ENCODE results near the gene RAPSN.

RAPSN gene
- 0.69 to 2.1 (median 0.97) reads per million in 4 donors for total RNA-seq

DNA sequence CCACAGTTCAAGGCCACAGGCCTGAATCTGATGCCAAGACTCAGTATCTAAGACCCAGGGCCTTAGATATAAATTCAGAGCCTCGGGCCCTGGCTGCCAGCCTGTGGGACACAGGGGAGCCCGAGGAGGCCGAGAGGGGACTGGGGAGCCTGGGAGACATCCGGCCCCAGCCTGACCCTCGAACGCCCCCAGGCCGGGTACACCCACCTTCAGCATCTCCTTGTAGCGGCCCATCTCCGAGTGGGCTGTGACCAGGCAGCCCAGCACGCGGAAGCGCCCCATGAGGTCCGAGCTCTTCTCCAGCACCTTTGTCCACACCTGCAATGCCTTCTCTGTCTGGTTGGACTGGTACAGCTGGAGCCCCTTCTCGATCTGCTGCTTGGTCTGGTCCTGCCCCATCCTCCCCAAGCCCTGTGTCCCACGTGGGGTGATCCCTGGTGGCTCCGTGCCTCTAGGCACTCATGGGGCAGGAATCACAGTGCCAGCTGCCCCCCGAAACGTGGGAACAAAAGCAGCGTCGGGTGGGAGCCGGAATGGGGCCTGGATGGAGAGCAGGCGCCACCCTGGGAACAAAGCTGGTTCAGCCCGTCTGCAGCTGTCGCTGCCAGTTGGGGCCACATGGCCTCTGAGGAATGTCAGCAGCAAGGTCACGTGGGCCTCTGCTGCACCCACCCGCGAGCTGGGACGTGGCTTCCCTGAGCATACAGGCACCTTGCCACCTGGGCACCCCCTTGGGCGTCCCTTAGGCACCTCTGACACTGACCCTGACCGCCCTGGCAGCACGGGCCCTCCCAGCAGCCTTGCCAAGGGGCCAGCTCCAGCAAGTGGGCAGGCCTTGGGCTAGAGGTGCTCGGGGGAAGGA is at the start of gene RAPSN:
Gene RAPSN (minus strand): TSS at position 571 of the 862 bp plus-strand sequence. CDS start 172 bp downstream, at position 399.
- DNase-seq: no peak

DNA sequence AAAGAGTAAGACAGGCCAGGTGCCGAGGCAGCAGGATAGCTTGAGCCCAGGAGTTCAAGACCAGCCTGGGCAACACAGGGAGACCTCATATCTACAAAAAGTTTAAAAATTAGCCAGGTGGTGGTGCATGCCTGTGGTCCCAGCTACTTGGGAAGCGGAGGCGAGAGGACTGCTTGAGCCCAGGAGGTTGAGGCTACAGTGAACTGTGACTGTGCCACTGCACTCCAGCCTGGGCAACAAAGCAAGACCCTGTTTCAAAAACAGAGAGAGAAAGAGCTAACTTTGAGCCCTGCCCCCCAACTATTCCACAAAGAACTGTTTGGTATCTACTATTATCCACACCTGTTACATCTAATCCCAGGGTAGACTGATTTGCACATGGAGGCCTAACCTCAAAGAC is 49.2 kb upstream of the RAPSN start:
- no peak for DNase-seq

DNA sequence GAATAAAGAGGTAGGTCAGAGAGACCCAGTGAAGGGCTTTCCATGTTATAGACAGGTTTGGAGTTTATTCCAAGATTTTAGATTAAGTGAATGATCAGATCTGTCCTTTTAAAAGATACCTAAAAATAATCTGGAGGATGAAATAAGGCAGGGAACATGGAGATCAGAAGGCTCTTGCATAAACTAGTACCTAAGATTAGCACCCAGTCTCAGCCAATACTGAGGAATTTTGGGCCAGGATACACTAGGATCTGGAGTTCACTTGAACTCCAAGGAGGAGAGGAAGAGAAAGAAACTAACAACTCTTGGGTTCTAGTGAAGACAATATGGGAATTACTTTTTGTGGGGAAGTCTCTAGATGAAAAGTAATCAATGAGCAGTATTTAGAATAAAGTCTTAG is 47.9 kb upstream of the RAPSN start:
- DNase-seq: no peak

DNA sequence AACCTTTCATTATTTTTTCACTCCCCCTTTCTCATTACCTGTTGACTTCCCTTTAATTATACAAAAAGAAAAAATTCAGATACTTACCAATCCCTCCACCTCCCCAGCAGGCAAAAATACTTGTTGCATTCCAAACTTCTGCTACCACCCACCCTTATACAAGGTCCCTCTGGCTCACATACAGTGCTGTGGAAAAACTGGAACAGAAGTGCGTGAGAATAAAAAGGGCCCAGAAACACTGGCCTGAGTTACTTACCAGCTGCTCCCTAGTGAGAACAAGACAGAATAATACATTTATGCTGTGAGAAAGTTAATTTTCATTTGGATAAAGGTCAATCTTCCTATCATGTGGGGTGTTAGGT is 46.9 kb upstream of the RAPSN start:
- no peak for DNase-seq

DNA sequence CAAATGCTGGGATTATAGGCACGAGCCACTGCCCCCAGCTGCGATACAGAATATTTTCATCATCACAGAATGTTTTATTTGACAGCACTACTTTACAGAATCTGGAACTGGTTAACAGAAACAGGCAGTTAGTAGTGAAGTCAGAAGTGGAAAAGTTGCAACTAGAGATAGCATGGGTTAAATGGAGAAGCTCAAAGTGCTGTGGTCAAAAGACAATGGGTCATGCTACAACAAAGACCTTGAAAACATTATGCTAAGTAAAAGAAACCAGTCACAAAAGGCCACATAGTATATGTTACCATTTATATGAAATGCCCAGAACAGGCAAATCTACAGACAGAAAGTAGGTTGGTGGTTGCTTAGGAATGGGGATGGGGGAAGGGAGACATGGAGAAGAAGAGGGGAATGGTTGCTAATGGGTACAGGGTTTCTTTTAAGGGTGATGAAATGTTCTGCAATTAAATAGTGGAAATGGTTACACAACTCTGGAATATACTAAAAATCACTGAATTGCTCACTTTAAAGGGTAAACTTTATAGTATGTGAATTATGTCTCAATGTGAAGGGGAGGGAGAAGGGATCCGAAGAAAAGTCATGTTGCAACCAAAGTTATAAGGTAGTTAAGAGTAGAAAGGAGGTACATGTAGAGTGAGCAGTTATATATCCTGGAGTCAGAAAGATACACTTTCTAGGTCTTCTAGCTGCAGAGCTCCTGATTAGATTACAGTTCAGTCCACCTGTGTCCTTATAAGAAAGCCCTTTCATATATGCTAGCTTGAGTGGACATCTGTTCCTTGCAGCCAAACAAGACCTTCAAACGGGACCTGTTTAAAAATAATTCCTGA is 46.3 kb upstream of the RAPSN start:
- DNase-seq: no peak

DNA sequence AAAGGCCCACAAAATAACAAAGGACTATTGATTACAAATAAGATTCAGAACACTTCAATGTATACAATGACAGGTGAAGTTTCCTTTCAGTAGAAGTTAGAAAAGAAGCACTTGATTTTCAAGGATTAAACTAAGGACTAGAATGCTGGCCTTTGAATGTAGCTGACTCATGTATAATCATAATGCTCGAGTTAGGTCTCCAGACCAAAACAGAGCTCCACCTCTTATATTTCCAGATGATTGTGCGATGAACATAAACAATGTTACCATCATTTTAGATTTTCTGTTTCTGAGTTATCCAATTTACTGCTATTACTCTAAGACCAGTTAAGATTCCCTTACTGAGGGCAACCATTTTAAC is 40.4 kb upstream of the RAPSN start:
- no peak for DNase-seq

DNA sequence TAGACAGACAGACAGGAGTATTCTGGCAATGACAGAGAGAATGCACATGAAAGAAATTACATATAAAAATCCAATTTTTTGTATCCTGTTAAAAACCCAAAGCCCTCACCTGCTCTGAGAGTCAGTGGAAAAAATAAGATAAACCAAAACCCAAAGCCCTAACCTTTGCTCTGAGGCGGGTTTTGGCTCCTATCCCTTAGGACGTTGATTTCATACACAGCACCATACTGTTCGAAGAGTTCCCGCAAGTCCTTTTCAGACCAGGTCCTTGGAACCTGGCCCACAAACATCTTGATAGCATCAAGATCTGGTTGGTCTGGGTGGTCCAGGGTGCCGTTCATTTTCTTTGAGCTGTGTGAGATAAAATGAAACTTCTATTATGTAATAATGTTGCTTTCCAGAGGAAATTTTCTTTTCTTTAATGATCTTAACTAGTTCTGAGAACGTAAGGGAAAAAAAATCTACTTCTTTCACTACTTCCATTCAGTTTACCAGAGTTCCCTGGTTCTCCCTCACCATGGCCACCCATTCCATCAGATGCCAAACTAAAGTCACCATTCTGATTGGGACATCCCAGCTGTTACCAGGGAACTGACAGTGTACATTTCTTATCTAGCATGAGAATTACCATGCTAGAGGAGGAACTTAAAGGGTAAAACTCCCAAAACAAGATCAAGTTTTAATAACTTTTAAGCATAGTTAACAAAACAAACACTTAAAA is 39.9 kb upstream of the RAPSN start:
- no peak for DNase-seq

DNA sequence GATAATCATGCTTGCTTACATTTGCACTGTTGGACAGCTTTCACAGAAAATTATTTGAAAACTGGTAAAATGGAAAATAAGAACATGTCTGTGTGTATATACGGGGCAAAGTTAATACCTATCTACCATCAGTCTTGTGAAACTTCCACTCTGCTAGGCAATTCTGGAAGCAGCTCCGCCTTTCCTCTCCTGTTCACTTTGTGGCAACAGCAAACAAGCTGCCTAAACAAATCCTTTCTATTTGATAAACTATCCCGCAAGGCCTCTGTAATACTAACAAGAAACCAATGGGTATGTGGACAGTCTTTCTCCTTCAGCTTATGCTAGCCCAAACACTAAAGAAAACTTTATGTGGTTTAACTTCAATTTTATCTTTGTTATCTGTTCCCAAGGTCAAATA is 39.2 kb upstream of the RAPSN start:
- DNase-seq: no peak

DNA sequence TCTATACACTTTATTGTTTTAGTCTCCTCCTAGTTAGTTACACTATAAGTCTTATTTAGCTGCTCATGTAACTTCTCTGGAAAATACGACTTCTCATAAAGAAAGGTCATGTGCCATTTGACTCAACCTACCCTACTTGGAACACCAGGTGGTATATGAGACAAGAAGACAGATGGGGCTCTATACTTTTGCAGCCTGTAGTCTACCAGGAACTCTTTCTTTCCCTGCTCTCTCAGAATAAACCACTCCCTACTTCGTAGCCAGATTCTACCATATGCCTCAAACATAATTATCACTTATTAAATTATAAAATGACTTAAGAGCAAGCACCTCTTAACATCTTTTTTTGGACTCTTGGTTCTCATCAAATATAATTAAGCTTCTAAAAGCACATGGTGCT is 38.5 kb upstream of the RAPSN start:
- DNase-seq: no peak

DNA sequence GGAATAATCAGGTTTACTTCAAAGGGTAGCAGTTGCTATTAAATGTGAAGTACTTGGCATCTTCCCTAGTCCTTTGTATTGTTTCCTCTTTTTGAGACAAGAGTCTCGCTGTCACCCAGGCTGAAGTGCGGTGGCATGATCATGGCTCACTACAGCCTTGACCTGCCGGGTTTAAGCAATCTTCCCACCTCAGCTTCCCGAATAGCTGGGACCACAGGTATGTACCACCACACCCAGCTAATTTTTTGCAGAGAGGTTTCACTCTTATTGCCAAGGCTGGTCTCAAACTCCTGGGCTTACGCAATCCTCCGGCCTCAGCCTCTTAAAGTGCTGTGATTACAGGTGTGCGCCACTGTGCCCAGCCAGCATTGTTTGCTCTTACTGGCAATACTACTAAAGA is 36.2 kb upstream of the RAPSN start:
- no peak for DNase-seq

DNA sequence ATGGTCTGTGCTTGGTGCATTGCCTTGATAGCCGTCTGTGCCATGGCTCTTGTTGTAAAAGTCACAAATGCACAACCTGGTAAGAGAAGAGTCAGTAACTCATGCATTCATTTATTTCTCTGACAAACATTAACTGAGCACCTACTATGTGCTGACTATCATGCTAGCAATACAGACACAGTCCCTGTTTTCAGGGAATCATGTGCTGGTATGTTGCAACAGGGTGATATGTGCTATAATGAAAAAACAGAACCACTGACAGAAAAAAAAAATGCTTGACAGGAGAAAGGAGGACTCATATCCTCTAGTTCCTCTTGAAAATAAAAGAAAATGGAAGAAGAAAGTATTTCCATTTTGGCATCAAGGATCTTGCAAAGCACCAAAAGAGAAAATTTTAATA is 34.5 kb upstream of the RAPSN start:
- DNase-seq: no peak

DNA sequence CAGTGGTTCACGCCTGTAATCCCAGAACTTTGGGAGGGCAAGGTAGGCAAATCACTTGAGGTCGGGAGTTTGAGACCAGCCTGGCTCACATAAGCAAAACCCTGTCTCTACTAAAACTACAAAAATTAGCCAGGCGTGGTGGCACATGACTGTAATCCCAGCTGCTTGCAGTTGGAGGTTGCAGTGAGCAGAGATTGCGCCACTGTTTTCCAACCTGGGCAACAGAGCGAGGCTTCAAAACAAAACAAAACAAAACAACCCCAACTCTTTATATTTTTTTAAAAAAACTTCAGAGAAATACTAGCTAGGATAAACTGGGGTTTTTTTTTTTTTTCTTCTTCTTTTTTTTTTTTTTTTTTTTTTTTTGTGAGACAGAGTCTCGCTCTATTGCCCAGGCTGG is 31.8 kb upstream of the RAPSN start:
- no peak for DNase-seq

DNA sequence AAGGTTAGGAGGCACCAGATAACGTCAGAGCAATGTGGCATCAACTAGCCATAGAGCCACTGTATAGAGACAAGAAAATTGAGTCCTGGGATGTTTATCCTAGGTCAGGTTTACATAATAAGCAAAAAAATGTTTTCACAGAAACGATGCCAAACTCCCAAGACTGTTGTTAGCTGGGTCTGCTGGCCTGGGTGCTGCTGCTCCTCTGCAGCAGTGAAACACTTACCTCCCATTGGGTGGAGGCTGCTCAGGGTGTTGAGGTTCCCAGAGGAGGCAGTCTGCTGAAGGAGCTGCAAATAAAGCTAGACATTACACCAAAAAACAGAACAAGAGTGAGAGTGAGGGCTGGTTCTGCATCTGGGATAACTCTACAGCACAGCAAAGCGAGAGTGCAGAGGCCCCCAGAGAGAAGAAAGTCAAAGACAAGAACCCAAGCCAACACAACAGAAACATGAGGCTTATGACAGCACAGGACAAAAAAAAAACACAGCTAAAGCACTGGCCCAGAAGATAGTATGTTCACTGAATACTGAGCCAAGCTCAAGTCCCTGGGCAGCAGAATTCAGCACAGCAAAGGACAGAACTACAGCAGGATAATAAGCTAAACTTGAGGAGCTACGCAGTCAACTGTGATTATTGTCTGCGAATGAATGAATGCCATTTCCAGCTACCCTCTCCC is 29.9 kb upstream of the RAPSN start:
- DNase-seq: no peak

DNA sequence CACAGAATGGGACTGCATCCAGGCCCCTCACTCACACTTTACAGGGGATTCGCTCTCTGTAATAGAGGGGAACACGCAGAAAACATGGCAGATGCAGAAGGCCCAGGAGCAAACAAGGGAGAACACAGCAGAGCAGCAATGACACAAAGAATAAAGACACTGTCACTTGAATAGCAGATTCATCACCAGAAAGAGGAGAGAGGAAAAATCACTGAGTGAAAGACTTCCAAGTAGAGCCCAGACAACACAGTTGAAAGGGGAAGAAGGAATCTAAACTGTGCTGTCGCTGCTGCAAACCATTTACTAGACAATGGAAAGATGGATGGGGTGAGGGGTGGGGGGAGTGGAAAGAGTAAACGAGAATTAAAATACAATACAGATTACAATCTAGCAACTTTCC is 28.8 kb upstream of the RAPSN start:
- no peak for DNase-seq

DNA sequence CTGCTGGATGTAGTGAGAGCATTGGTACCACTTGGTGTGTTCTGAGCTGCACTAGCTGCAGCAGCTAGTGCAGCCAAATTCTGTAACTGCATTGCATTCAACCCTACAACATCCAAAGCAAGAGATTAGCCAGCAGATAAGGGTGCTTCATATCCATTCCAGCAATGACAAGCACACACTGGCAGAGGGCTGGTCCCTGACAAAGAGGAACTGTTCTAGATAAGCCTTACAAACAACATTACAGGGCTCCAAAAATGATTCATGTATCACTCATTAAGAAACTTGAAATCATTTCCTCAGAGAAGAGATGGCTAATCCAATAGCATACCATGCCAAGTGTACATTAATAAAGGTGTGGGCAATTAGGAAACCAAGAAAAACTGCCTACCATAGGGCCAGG is 28.4 kb upstream of the RAPSN start:
- DNase-seq: peak in 1 of 5 donors; percentile 55

DNA sequence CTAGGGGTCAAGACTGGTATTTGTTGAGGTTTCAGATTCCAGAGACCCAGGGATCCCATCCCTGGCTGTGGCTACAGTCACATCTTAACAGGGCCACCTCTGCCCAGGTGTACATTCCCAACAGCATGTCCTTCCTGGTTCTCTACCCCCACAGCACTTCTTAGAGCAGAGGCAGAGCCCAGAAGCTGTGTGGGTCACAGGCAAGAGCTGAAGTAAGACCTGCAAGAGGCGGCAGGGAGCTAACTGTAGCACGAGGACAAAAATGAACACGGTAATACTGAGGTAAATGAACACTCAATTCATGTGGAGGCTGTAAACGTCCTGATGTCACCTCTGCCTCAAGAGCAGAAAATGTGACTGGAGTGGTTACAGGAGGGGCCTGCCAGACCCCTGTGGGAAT is 21.7 kb upstream of the RAPSN start:
- DNase-seq: no peak

DNA sequence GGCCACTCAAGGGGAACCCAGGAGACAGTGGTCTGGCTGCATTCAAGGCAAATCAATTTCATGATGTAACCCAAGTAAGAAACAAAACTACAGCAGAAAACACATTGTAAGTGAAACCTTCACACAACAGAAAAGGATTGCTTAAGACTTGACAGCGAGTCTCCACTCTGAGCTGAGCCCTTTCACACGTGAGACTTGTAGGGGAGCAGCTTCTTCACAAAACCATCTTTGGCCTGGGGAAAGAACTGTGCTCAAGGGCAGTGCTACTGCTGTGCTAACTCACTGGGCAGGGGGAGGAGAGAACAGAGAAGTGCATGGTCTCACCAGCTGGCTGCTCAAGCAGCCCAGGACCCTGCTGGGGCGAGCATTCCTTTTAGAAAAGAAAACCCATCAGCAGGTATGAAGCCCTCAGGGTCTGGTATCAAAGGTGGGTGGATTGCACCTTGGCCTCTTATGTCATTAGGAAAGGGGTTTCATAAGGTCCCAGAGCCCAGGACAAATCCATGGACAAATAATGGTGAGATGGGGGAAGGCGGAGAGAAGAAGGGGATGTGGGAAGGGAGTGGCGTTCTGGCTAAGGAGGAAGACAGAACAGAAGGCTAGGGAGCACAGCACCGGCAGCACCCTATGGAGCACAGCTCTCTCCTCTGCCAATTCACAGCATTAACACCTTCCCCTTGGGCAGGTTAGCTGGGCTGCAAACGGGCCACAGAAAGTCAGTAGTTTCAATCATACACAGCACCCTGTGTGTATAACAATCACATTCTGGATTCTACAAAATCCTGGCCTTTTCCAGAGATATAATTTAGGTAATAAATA is 20.6 kb upstream of the RAPSN start:
- DNase-seq: no peak

DNA sequence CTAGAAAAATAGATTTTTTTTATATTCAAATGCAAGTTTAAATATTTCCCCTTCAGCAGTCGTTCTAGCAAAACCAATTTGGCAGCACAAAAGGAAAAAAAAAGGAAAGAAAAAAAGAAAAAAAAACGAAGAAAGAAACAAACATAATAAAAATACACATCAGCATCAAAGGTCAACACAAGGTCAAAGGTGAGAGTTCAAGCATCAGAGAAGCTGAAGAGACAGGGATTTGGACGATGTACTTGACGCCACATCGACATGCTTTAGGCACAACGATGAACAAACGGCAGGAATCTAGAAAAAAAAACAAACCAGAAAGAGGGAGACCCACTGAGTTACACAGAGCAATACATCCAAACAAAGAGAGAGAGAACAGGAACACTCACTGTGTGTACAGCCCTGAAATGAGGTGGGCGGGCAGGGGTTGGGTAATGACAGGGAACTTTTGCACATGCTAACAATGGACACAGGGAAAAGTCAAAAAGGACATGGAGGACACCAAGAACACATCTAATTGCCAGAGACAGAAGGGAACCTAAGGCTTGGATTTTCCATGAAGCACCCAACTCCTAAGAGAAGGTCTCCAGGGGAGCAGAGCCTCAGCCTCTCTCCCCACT is 19.8 kb upstream of the RAPSN start:
- no peak for DNase-seq

DNA sequence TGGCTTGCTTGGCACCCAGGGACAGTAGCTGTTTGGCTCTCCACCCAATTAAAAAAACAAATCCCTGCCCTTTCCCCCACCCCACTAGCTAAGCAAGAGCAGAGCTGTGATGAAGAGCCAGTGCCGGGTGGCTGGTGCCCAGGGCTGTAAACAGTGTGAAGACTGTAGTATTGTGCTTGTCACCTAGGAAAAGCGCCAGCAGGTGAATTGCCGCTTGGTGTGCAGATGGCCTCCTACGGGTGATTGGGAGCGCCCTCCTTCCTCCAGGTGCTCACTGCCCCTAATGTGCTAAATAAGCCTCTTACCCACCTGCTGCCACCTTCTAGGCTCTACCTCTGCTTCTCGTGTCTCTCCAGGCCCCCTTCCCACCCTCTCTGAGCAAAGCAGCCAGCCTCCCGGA is 18.4 kb upstream of the RAPSN start:
- no peak for DNase-seq

DNA sequence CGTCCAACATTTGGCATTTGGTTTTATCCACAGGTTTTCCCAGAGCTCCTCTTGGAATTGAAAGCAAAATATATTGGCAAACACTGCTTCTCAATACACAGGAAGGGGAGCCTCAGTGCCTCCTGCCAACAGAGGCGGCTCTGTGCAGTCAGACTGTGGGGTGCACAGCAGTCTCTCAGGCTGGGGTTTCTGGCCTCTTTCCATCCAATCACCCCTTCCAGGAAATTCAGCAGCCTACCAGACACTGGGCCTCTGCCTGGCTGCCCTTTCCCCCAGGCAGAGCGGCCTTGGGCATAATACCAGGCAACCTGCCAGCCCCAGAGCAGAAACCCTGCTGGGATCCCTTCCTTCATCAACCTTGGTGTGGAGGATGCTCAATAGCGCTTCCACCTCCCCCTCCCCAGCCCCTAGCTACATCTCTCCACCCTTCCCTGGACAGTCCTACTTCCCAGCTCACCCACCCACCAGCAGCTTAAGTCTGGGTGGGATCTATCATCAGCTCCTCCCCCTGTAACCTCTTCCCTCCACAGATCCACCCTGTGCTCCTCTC is 17.8 kb upstream of the RAPSN start:
- no peak for DNase-seq

DNA sequence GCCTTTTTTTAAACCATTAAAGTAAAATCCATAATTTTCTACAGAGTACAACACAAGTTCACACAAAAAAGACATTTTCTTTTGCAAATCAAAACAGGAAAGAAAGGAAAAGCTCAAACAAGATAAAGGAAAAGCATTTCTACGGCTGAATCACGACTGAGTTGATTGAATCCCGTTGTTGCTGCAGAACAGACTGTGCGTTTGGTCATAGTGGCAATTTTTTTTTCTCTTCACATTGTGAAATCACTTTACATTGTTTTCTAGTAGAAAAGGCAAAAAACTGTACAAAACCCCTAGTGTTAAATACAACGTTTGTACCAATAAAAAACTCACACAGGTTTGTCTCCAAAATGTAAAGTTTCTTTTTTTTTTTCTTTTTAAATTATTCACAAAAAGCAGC is 17.3 kb upstream of the RAPSN start:
- no peak for DNase-seq

Data from T-helper 1 cell (primary cell).